ENCODE results near the gene GOLGA3.
"Not testable (repeated sequence)": the region's sequence is repeated elsewhere in the genome, so short reads cannot be mapped to it uniquely, and the experiment has no call there.

The GOLGA3 gene, protein sequence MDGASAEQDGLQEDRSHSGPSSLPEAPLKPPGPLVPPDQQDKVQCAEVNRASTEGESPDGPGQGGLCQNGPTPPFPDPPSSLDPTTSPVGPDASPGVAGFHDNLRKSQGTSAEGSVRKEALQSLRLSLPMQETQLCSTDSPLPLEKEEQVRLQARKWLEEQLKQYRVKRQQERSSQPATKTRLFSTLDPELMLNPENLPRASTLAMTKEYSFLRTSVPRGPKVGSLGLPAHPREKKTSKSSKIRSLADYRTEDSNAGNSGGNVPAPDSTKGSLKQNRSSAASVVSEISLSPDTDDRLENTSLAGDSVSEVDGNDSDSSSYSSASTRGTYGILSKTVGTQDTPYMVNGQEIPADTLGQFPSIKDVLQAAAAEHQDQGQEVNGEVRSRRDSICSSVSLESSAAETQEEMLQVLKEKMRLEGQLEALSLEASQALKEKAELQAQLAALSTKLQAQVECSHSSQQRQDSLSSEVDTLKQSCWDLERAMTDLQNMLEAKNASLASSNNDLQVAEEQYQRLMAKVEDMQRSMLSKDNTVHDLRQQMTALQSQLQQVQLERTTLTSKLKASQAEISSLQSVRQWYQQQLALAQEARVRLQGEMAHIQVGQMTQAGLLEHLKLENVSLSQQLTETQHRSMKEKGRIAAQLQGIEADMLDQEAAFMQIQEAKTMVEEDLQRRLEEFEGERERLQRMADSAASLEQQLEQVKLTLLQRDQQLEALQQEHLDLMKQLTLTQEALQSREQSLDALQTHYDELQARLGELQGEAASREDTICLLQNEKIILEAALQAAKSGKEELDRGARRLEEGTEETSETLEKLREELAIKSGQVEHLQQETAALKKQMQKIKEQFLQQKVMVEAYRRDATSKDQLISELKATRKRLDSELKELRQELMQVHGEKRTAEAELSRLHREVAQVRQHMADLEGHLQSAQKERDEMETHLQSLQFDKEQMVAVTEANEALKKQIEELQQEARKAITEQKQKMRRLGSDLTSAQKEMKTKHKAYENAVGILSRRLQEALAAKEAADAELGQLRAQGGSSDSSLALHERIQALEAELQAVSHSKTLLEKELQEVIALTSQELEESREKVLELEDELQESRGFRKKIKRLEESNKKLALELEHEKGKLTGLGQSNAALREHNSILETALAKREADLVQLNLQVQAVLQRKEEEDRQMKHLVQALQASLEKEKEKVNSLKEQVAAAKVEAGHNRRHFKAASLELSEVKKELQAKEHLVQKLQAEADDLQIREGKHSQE (N-terminal part only)

GRCh38 chr12:132828706-132829534, at the start of gene GOLGA3:
Gene GOLGA3, minus strand, starts transcription at chr12:132828869. Its CDS starts 6,741 bp downstream, at chr12:132822128.
- peaks cover 4% of the 10 kb centered on the region for H3K27me3 Mint-ChIP-seq
- CTCF ChIA-PET, result interaction anchor here (0.9 to 1.6 kb wide), 2 partner anchors 14 to 57 kb away, joined by 3 read pairs; no protein-coding TSS in a partner anchor
- peak; percentile 95 for DNase-seq
- H3K36me3 Mint-ChIP-seq, result peaks cover 69% of the 10 kb centered on the region
- peak within 1 kb of the TSS; percentile 99 for H3K27ac Mint-ChIP-seq
- H3K4me1 Mint-ChIP-seq, result peaks cover 66% of the 10 kb centered on the region
- no peaks in the 10 kb centered on the region for H3K9me3 Mint-ChIP-seq
- peak within 1 kb of the TSS; percentile 95 for H3K4me3 Mint-ChIP-seq

DNA sequence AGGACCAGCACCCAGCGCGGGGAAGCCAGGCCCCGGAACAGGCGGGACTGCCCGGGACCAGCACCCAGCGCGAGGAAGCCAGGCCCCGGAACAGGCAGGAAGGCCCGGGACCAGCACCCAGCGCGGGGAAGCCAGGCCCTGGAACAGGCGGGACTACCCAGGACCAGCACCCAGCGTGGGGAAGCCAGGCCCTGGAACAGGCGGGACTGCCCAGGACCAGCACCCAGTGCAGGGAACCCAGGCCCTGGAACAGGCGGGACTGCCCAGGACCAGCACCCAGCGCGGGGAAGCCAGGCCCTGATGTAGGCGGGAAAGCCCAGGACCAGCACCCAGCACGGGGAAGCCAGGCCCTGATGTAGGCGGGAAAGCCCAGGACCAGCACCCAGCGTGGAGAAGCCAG, 46.0 kb upstream of the GOLGA3 start:
- Mint-ChIP-seq H3K36me3 (peaks cover 53% of the 10 kb centered on the region), H3K4me1 (peaks cover 27% of the 10 kb centered on the region)
- H3K9me3 Mint-ChIP-seq, H3K4me3 Mint-ChIP-seq, DNase-seq, H3K27me3 Mint-ChIP-seq, H3K27ac Mint-ChIP-seq, CTCF ChIA-PET: not testable (repeated sequence)

- H3K9me3 Mint-ChIP-seq, result no peaks in the 10 kb centered on the region
- no peak overlapping the region for H3K4me3 Mint-ChIP-seq
- DNase-seq, result no peak
- H3K4me1 Mint-ChIP-seq, result peaks cover 28% of the 10 kb centered on the region
- H3K27me3 Mint-ChIP-seq, result no peaks in the 10 kb centered on the region
- H3K36me3 Mint-ChIP-seq, result peaks cover 55% of the 10 kb centered on the region
- peak overlapping the region; percentile 86 for H3K27ac Mint-ChIP-seq
- CTCF ChIA-PET, result no interaction called here
Observed at GRCh38 chr12:132874175-132874574, 45.5 kb upstream of the GOLGA3 start.

GRCh38 chr12:132873724-132874123, 45.1 kb upstream of the GOLGA3 start:
- H3K4me1 Mint-ChIP-seq, result peaks cover 30% of the 10 kb centered on the region
- H3K4me3 Mint-ChIP-seq, result peak overlapping the region; percentile 43
- no peaks in the 10 kb centered on the region for H3K27me3 Mint-ChIP-seq
- H3K9me3 Mint-ChIP-seq, result no peaks in the 10 kb centered on the region
- H3K36me3 Mint-ChIP-seq, result peaks cover 57% of the 10 kb centered on the region
- peak overlapping the region; percentile 86 for H3K27ac Mint-ChIP-seq
- no peak for DNase-seq
- CTCF ChIA-PET, result interaction anchor here (0.6 kb wide), 1 partner anchor 32 kb away, joined by 3 read pairs; no protein-coding TSS in a partner anchor

GRCh38 chr12:132872975-132873421, 44.3 kb upstream of the GOLGA3 start:
- Mint-ChIP-seq H3K27me3 (no peaks in the 10 kb centered on the region), H3K36me3 (peaks cover 59% of the 10 kb centered on the region), H3K4me1 (peaks cover 31% of the 10 kb centered on the region), H3K9me3 (no peaks in the 10 kb centered on the region), H3K27ac (peak overlapping the region; percentile 88), H3K4me3 (no peak overlapping the region)
- DNase-seq, result peak; percentile 54
- CTCF ChIA-PET, result interaction anchor here (0.6 to 1.0 kb wide), 2 partner anchors 31 to 34 kb away, joined by 3 to 4 read pairs; no protein-coding TSS in a partner anchor

DNA sequence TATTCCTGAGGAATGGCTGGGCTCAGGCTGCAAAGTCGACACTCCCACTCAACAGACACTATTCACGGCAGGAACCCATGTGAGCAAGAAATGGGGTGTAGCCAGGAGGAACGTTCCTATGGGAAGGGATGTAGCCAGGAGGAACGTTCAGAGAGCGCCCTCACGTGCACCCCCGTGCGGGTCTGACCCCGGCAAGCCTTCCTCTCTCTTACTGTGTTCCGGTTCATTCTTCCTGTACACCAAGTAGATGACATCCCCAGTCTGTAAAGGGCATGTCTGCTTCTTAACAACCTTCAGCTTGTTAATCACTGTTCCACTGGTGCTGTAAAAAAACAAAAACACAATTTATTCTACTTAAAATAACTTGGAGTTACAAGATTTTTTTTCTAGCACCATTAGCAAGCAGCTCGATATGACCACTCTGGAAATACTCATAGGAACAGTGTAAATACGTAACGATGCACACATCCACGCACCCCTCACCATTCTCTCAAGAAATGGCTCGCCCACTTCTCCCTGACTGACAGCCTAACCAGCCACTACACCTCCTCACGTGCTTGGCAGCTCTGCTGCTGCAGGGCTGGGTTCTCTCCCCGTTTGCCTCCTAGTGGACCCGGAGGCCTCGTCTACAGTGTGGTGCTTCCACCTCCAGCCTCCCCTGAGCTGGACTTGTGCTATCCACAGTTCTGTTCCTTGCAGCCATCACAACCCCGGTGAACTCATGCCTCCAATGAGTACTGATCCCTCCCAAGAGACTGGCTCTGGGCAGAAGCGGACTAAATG, 43.6 kb upstream of the GOLGA3 start:
- Mint-ChIP-seq H3K9me3 (no peaks in the 10 kb centered on the region), H3K27me3 (no peaks in the 10 kb centered on the region), H3K36me3 (peaks cover 59% of the 10 kb centered on the region), H3K4me3 (no peak overlapping the region), H3K27ac (peak overlapping the region; percentile 88), H3K4me1 (peaks cover 38% of the 10 kb centered on the region)
- no peak for DNase-seq
- CTCF ChIA-PET, result interaction anchor here (1.0 kb wide), 1 partner anchor 34 kb away, joined by 4 read pairs; no protein-coding TSS in a partner anchor

- Mint-ChIP-seq H3K4me3 (no peak overlapping the region), H3K27ac (no peak overlapping the region), H3K4me1 (peaks cover 48% of the 10 kb centered on the region), H3K36me3 (peaks cover 60% of the 10 kb centered on the region), H3K9me3 (no peaks in the 10 kb centered on the region), H3K27me3 (no peaks in the 10 kb centered on the region)
- DNase-seq, result no peak
- CTCF ChIA-PET, result no interaction called here
Observed at GRCh38 chr12:132869551-132869950, 40.9 kb upstream of the GOLGA3 start.

GRCh38 chr12:132866251-132866828, 37.7 kb upstream of the GOLGA3 start:
- Mint-ChIP-seq H3K27me3 (no peaks in the 10 kb centered on the region), H3K9me3 (no peaks in the 10 kb centered on the region), H3K36me3 (peaks cover 47% of the 10 kb centered on the region), H3K4me1 (peaks cover 28% of the 10 kb centered on the region), H3K4me3 (no peak overlapping the region), H3K27ac (peak overlapping the region; percentile 37)
- DNase-seq, result no peak
- CTCF ChIA-PET, result no interaction called here

DNA sequence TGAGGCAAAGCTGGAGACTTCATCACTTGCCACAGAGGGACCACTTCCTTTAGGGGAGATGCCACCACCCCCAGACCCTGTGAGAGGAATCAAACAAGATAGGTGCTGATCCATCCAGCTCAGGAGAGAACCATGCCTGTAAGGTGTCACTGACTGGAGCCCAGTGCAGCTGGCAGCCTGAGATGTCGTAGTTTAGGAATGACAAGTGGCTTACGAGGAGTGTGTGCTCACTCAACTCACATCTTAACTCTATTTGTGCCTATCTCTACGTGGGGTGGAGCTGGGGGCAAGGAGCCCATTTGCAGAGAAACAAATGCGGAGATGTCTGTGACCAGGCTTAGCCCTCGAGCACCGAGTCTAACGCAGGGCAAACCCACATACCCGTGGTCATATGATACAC, 32.9 kb upstream of the GOLGA3 start:
- H3K27me3 Mint-ChIP-seq, result no peaks in the 10 kb centered on the region
- no peaks in the 10 kb centered on the region for H3K9me3 Mint-ChIP-seq
- peaks cover 10% of the 10 kb centered on the region for H3K4me1 Mint-ChIP-seq
- CTCF ChIA-PET, result interaction anchor here (0.7 kb wide), 1 partner anchor 94 kb away, joined by 3 read pairs; no protein-coding TSS in a partner anchor
- H3K36me3 Mint-ChIP-seq, result peaks cover 50% of the 10 kb centered on the region
- no peak overlapping the region for H3K4me3 Mint-ChIP-seq
- H3K27ac Mint-ChIP-seq, result no peak overlapping the region
- no peak for DNase-seq

- no peak for DNase-seq
- Mint-ChIP-seq H3K27me3 (no peaks in the 10 kb centered on the region), H3K36me3 (peaks cover 50% of the 10 kb centered on the region), H3K4me1 (peaks cover 2% of the 10 kb centered on the region), H3K27ac (peak overlapping the region; percentile 11), H3K9me3 (no peaks in the 10 kb centered on the region), H3K4me3 (no peak overlapping the region)
- CTCF ChIA-PET, result no interaction called here
Observed at GRCh38 chr12:132858718-132859266, 30.1 kb upstream of the GOLGA3 start.

- H3K36me3 Mint-ChIP-seq, result peaks cover 57% of the 10 kb centered on the region
- H3K4me3 Mint-ChIP-seq, DNase-seq, H3K27ac Mint-ChIP-seq, H3K9me3 Mint-ChIP-seq, H3K4me1 Mint-ChIP-seq, CTCF ChIA-PET, H3K27me3 Mint-ChIP-seq: not testable (repeated sequence)
Observed at GRCh38 chr12:132857019-132857418, 28.4 kb upstream of the GOLGA3 start.

DNA sequence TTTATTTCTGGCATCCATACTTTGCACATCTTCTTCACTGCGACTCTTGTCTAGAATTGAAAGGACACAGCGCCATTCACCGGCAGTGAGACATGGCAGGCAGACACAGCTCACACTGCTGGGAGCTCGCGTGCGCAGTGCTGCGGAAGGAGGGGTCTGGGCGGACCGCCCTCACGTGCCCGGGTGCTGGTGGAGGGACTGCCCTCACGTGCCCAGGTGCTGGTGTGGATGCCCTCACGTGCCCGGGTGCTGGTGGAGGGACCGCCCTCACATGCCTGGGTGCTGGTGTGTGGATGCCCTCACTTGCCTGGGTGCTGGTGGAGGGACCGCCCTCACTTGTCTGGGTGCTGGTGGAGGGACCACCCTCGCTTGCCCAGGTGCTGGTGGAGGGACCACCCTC, 27.9 kb upstream of the GOLGA3 start:
- CTCF ChIA-PET, result no interaction called here
- H3K27ac Mint-ChIP-seq, result no peak overlapping the region
- peaks cover 58% of the 10 kb centered on the region for H3K36me3 Mint-ChIP-seq
- DNase-seq, result no peak
- peaks cover 2% of the 10 kb centered on the region for H3K4me1 Mint-ChIP-seq
- H3K9me3 Mint-ChIP-seq, result no peaks in the 10 kb centered on the region
- H3K27me3 Mint-ChIP-seq, result no peaks in the 10 kb centered on the region
- H3K4me3 Mint-ChIP-seq, result no peak overlapping the region
